Stomach (tissue), 9 donors: ENCODE data around the gene NSD2. TPM values are rescaled to one million over a fixed set of nuclear protein-coding genes. Genes with fewer than 3 reads are reported as not detected.

ENCODE experiments used
- DNase-seq, 2 donors: peaks; one replicate each; pipeline versions ENCODE4 v3.0.0 to v3.0.0-alpha.2; 2013 to 2019
- H3K27ac ChIP-seq, 5 donors: fragments of 200-600 bp in 4 of 5; sonication (generic) in 4 of 5; one replicate each; pipeline ENCODE4 v1.5.1; 2013 to 2019; ENCODE audit warnings: mild to moderate bottlenecking in 1 of 5, moderate library complexity in 1 of 5
- H3K27me3 ChIP-seq, 3 donors: fragments of 200-600 bp; sonication (generic); one replicate each; pipeline ENCODE4 v1.5.1; 2017 to 2019; ENCODE audit warnings: mixed run types in 1 of 3
- H3K36me3 ChIP-seq, 4 donors: fragments of 200-600 bp; sonication (generic); 1 replicate in 3 of 4; 2 replicates in 1 of 4; pipeline ENCODE4 v1.5.1; 2016 to 2019
- H3K4me1 ChIP-seq, 4 donors: fragments of 200-600 bp; sonication (generic); one replicate each; pipeline ENCODE4 v1.5.1; 2016 to 2019
- H3K4me3 ChIP-seq, 4 donors: fragments of 200-600 bp; sonication (generic) in 3 of 4; one replicate each; pipeline ENCODE4 v1.5.1; 2016 to 2019; ENCODE audit warnings: mild to moderate bottlenecking in 1 of 4
- H3K9me3 ChIP-seq, 4 donors: fragments of 200-600 bp; sonication (generic); one replicate each; pipeline ENCODE4 v1.5.1; 2016 to 2019
- EP300 ChIP-seq: sonication (generic); formaldehyde crosslinking; IDR thresholded peaks from one replicate; pipeline ENCODE4 v1.6.1; 2017; ENCODE audit warnings: antibody characterized with exemption
- POLR2A ChIP-seq, 4 donors: fragments of 450-650 bp; IDR thresholded peaks; one replicate each; pipeline ENCODE4 v1.6.1; 2016; ENCODE audit warnings: antibody characterized with exemption in 4 of 4, control low read depth in 2 of 4, mild to moderate bottlenecking in 1 of 4, moderate library complexity in 1 of 4
- POLR2AphosphoS5 ChIP-seq, 3 donors: sonication (generic); formaldehyde crosslinking; IDR thresholded peaks; one replicate each; pipeline ENCODE4 v1.6.1; 2016; ENCODE audit warnings: antibody characterized with exemption in 3 of 3
- WGBS, 5 donors: extraction: QIAGEN DNeasy Blood & Tissue Kit in 3 of 5; methylation state at CpG; one replicate each; pipeline versions ENCODE4 v1.1.5 to v1.1.7; 2013 to 2018; 5-methylcytosine and 5-hydroxymethylcytosine counted together
- intact Hi-C: fragments of 100-400 bp; cut with DNase I; formaldehyde crosslinking; loops from one replicate; pipeline ENCODE4 v1.15.1; 2023; ENCODE audit warnings: low total_unique reads
- polyA plus RNA-seq, 3 donors: library from polyadenylated mRNA; stranded (reverse); fragments of 200-250 nt; gene quantifications; one replicate each; pipeline ENCODE4 v1.2.3, GENCODE V29; 2013
- total RNA-seq, 5 donors: library from RNA; depleted of rRNA; stranded (reverse); fragments of >200 nt; gene quantifications; one replicate each; pipeline versions ENCODE4 v1.1.0 to v1.2.3, GENCODE V29; 2014 to 2016
- TF ChIP-seq, protein P1 (sequence below), 7 experiments: fragments of 450-650 bp in 4 of 7; fragments of 200-600 bp in 3 of 7; sonication (generic) in 3 of 7; IDR thresholded peaks; one replicate each; pipeline ENCODE4 v1.5.1; 2016 to 2019; ENCODE audit warnings: antibody characterized with exemption in 7 of 7, control low read depth in 2 of 7, mild to moderate bottlenecking in 1 of 7
- donor health status: healthy with polysubstance abuse.
- donor health status: Bipolar disorder and iron deficiency.
- donor health status: healthy.

NSD2 gene
- total and polyA plus RNA-seq, 8 donors: 4.9 to 176 (median 56.9) TPM

- no peaks in the 10 kb centered on the region for H3K9me3 ChIP-seq
- H3K4me1 ChIP-seq: no peaks in the 10 kb centered on the region
- intact Hi-C loops: no loop called here
- TF ChIP-seq, protein P1, sequence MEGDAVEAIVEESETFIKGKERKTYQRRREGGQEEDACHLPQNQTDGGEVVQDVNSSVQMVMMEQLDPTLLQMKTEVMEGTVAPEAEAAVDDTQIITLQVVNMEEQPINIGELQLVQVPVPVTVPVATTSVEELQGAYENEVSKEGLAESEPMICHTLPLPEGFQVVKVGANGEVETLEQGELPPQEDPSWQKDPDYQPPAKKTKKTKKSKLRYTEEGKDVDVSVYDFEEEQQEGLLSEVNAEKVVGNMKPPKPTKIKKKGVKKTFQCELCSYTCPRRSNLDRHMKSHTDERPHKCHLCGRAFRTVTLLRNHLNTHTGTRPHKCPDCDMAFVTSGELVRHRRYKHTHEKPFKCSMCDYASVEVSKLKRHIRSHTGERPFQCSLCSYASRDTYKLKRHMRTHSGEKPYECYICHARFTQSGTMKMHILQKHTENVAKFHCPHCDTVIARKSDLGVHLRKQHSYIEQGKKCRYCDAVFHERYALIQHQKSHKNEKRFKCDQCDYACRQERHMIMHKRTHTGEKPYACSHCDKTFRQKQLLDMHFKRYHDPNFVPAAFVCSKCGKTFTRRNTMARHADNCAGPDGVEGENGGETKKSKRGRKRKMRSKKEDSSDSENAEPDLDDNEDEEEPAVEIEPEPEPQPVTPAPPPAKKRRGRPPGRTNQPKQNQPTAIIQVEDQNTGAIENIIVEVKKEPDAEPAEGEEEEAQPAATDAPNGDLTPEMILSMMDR (IDR thresholded peaks at IDR 0.05): no peak
- TF ChIP-seq POLR2AphosphoS5 (IDR thresholded peaks at IDR 0.05) (no peak), POLR2A (IDR thresholded peaks at IDR 0.05) (no peak)
- H3K27me3 ChIP-seq: no peaks in the 10 kb centered on the region
- 91 to 97% (median 94%) methylated on average over 6 of the region's 6 CpGs for WGBS, 5 donors
- peaks cover 17 to 85% (median 73%) of the 10 kb centered on the region in 4 donors for H3K36me3 ChIP-seq
- no peak overlapping the region for H3K27ac ChIP-seq
- no peak overlapping the region for H3K4me3 ChIP-seq
- DNase-seq: no peak
Observed at GRCh38 chr4:1970926-1971325, 99.7 kb downstream of the NSD2 start.

DNA sequence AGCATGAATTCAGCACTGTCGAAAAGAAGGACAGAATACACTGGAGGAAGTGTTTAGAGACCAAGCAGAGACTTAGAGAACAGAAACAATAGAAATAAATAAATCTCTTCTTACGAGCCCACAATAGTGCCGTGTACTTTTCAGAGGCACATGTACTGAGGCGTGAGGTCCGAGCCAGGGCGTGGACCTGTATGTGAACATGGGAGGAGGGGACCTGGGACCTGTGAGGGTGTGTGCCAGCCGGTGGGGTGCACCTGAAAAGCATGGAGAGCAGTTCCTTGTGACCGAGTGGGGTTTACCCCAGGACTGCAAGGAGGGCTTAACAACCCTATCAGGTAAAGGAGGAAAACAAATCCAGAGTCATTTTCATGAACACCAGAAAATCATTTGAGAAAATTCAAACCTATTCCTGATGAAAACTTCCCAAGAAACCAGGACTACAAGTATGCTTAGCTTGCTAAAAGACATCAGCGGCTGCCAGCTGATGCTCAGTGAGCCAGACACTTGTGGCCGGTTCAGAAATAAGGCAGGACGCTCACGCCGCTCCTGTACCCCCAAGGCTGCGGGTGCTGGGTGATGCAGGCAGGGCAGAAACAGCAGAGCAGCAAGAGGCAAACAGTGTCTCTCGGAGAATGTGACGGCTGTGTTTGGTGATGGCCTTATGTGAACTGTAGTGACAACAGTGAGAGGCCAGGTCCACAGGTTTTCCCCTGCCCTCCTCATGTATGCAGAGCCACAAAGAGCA lies 100.4 kb downstream of the NSD2 start:
- peaks cover 23 to 91% (median 80%) of the 10 kb centered on the region in 4 donors for H3K36me3 ChIP-seq
- no peak overlapping the region for H3K27ac ChIP-seq
- H3K4me1 ChIP-seq: no peaks in the 10 kb centered on the region
- WGBS, 5 donors: 81 to 86% (median 85%) methylated on average over 16 of the region's 16 CpGs
- H3K27me3 ChIP-seq: no peaks in the 10 kb centered on the region
- no peaks in the 10 kb centered on the region for H3K9me3 ChIP-seq
- intact Hi-C loops: no loop called here
- no peak for DNase-seq
- no peak overlapping the region for H3K4me3 ChIP-seq
- TF ChIP-seq EP300: no peak
- no peak for TF ChIP-seq POLR2AphosphoS5 (IDR thresholded peaks at IDR 0.05)
- TF ChIP-seq POLR2A (IDR thresholded peaks at IDR 0.05): no peak
- TF ChIP-seq, protein P1 (IDR thresholded peaks at IDR 0.05): no peak

GRCh38 chr4:1972414-1972813 lies 101.2 kb downstream of the NSD2 start:
- DNase-seq: no peak
- no peaks in the 10 kb centered on the region for H3K4me1 ChIP-seq
- intact Hi-C loops: no loop called here
- H3K4me3 ChIP-seq: no peak overlapping the region
- H3K27me3 ChIP-seq: no peaks in the 10 kb centered on the region
- peaks cover 30 to 99% (median 88%) of the 10 kb centered on the region in 4 donors for H3K36me3 ChIP-seq
- 89 to 92% (median 91%) methylated on average over 10 of the region's 10 CpGs for WGBS, 5 donors
- H3K27ac ChIP-seq: no peak overlapping the region
- TF ChIP-seq, protein P1 (IDR thresholded peaks at IDR 0.05): no peak
- TF ChIP-seq POLR2AphosphoS5 (IDR thresholded peaks at IDR 0.05): no peak
- H3K9me3 ChIP-seq: no peaks in the 10 kb centered on the region

DNA sequence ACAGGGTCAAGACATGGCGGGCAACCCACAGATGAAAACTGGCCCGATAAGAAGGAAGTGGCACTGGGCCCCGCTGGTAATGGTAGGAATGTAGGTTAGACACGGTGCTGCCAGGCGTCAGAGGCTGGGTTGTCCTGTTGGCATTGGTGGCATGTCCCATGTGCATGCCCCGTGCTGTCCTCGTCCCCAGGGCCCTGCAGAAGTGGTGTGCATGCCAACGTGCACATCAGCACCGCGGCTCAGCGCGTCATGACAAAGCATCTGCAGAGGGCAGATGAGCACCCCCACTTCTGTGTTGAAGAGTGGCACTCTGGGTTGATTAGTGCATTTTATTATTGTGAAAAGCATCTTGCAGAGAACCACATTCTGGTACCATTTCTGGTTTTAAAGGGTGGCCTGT lies 102.0 kb downstream of the NSD2 start:
- Histone ChIP-seq H3K27ac (no peak overlapping the region), H3K27me3 (no peaks in the 10 kb centered on the region), H3K4me3 (no peak overlapping the region), H3K4me1 (no peaks in the 10 kb centered on the region), H3K9me3 (no peaks in the 10 kb centered on the region), H3K36me3 (peaks cover 30 to 99% (median 92%) of the 10 kb centered on the region in 4 donors)
- WGBS, 5 donors: 89 to 95% (median 94%) methylated on average over 12 of the region's 12 CpGs
- intact Hi-C loops: no loop called here
- TF ChIP-seq POLR2A (IDR thresholded peaks at IDR 0.05) (no peak), POLR2AphosphoS5 (IDR thresholded peaks at IDR 0.05) (no peak), EP300 (no peak)
- TF ChIP-seq, protein P1 (IDR thresholded peaks at IDR 0.05): no peak
- no peak for DNase-seq
